AG04450 (cell line): ENCODE data around the gene FGR. TPM values are rescaled to one million over a fixed set of nuclear protein-coding genes. Genes with fewer than 3 reads are reported as not detected.

Experiments
- CTCF ChIA-PET: fragments of 300-600, 350-600 bp; formaldehyde crosslinking; extraction: SDS; loops from one replicate; lab custom pipeline; 2022; ENCODE audit warnings: antibody characterized with exemption, inconsistent platforms; lab: Charles Lee
- POLR2A ChIA-PET: fragments of 350-600 bp; formaldehyde crosslinking; extraction: SDS; loops from one replicate; lab custom pipeline; 2021; ENCODE audit warnings: antibody characterized with exemption, inconsistent platforms; lab: Yijun Ruan, JAX
- DNase-seq: peaks from one replicate; pipeline ENCODE4 v3.0.0-alpha.2; 2011; ENCODE audit warnings: low read depth, low spot score
- H3K27ac ChIP-seq: one replicate; pipeline ENCODE4 v1.5.1; 2012; ENCODE audit warnings: low read depth, low read length, control low read depth
- H3K27me3 ChIP-seq: one replicate; pipeline ENCODE4 v1.6.0; 2012; ENCODE audit warnings: low read length; ENCODE audit not compliant: control insufficient read depth, insufficient read depth
- H3K4me3 ChIP-seq: 2 replicates; pipeline ENCODE4 v1.5.1; 2011; ENCODE audit warnings: mild to moderate bottlenecking, low read depth, low read length, control low read depth
- H3K9me3 ChIP-seq: 2 replicates; pipeline ENCODE4 v1.5.1; 2012; ENCODE audit warnings: low read length; ENCODE audit not compliant: control insufficient read depth, insufficient read depth
- CTCF ChIP-seq: IDR thresholded peaks from 2 replicates; pipeline ENCODE4 v1.5.1; 2011; ENCODE audit warnings: low read depth, low read length, control low read depth, inconsistent platforms
- polyA plus RNA-seq: library from polyadenylated mRNA; depleted of rRNA; stranded (reverse); fragments of >200 nt; gene quantifications from 2 replicates; pipeline ENCODE4 v1.2.3, GENCODE V29; 2011

FGR gene
- polyA plus RNA-seq, 1 experiment = not detected

- Histone ChIP-seq H3K27me3 (peaks cover 18% of the 10 kb centered on the region), H3K4me3 (no peak overlapping the region), H3K27ac (no peak overlapping the region), H3K9me3 (peaks cover 2% of the 10 kb centered on the region; the same call in 1 of the 2 replicates)
- ChIA-PET POLR2A (no interaction called here), CTCF (interaction anchor here (0.7 to 1.1 kb wide), 2 partner anchors 50 to 175 kb away, joined by 3 to 4 read pairs; no protein-coding TSS in a partner anchor)
- DNase-seq = no peak
- no peak for TF ChIP-seq CTCF
Measured at GRCh38 chr1:27612718-27613117, 22.3 kb downstream of the FGR start.

- peaks cover 13% of the 10 kb centered on the region for H3K27me3 ChIP-seq
- no peak for TF ChIP-seq CTCF
- ChIA-PET CTCF (interaction anchor here (0.6 to 1.7 kb wide), 4 partner anchors 20 to 353 kb away, joined by 3 to 12 read pairs (median 4); no protein-coding TSS in a partner anchor), POLR2A (no interaction called here)
- no peak overlapping the region for H3K27ac ChIP-seq
- no peak for DNase-seq
- H3K9me3 ChIP-seq = peaks cover 2% of the 10 kb centered on the region; the same call in 1 of the 2 replicates
- H3K4me3 ChIP-seq = no peak overlapping the region
Measured at GRCh38 chr1:27611450-27611849, 23.5 kb downstream of the FGR start.

- Histone ChIP-seq H3K27me3 (peaks cover 13% of the 10 kb centered on the region), H3K4me3 (no peak overlapping the region), H3K27ac (no peak overlapping the region), H3K9me3 (no peaks in the 10 kb centered on the region)
- TF ChIP-seq CTCF = no peak
- CTCF ChIA-PET = interaction anchor here (0.6 to 5.3 kb wide), 5 partner anchors 16 to 852 kb away, joined by 3 to 113 read pairs (median 12); no protein-coding TSS in a partner anchor
- no peak for DNase-seq
- POLR2A ChIA-PET = no interaction called here
Measured at GRCh38 chr1:27609618-27610240, 25.3 kb downstream of the FGR start.

- no peak for DNase-seq
- TF ChIP-seq CTCF = no peak
- Histone ChIP-seq H3K27me3 (peaks cover 9% of the 10 kb centered on the region), H3K9me3 (no peaks in the 10 kb centered on the region), H3K4me3 (no peak overlapping the region), H3K27ac (no peak overlapping the region)
- CTCF ChIA-PET = interaction anchor here (0.6 to 6.1 kb wide), 8 partner anchors 12 to 851 kb away, joined by 3 to 113 read pairs (median 8); no protein-coding TSS in a partner anchor
- POLR2A ChIA-PET = no interaction called here
Measured at GRCh38 chr1:27609210-27609555, 25.8 kb downstream of the FGR start.

GRCh38 chr1:27607239-27607804, 27.7 kb downstream of the FGR start:
- Histone ChIP-seq H3K27me3 (peaks cover 6% of the 10 kb centered on the region), H3K27ac (no peak overlapping the region), H3K9me3 (no peaks in the 10 kb centered on the region; the same call in 1 of the 2 replicates), H3K4me3 (no peak overlapping the region)
- POLR2A ChIA-PET = interaction anchor here (0.7 to 1.9 kb wide), 3 partner anchors 50 to 242 kb away, joined by 3 to 11 read pairs (median 11); no protein-coding TSS in a partner anchor
- CTCF ChIA-PET = interaction anchor here (0.6 to 10.7 kb wide), 43 partner anchors 8 to 721 kb away, joined by 3 to 180 read pairs (median 4); no protein-coding TSS in a partner anchor
- no peak for DNase-seq
- TF ChIP-seq CTCF = no peak
